NCI-H2029 (cell line): ENCODE results near the gene KRT6B.
"Not testable (repeated sequence)": the region's sequence is repeated elsewhere in the genome, so short reads cannot be mapped to it uniquely, and the experiment has no call there.

Source experiments
- DNase-seq: peaks from one replicate; lab custom pipeline; 2025; lab: John Stamatoyannopoulos, UW

Gene KRT6B

GRCh38 chr12:52413202-52413601 lies 38.7 kb downstream of the KRT6B start:
- DNase-seq, result no peak

DNA sequence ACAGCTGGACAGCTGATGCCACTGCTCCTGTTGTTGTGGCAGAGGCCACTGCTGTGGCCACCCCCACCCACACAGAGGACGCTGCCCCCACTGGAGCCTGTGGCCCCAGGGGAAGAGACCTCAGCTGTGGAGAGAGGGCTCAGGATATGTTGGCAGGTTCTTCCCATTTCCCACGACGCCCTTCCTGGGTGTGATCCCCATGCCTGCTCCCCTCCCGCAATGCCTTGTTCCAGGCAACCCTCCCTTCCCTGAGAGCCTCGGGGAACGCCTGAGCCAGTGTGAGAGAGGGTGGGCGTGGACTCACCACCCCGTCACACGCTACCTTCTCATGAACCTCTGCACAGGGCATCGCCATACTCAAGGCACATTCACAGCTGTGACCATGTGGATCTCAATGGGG lies 40.1 kb downstream of the KRT6B start:
- no peak for DNase-seq

GRCh38 chr12:52410589-52411248 lies 41.2 kb downstream of the KRT6B start:
- not testable (repeated sequence) for DNase-seq

DNA sequence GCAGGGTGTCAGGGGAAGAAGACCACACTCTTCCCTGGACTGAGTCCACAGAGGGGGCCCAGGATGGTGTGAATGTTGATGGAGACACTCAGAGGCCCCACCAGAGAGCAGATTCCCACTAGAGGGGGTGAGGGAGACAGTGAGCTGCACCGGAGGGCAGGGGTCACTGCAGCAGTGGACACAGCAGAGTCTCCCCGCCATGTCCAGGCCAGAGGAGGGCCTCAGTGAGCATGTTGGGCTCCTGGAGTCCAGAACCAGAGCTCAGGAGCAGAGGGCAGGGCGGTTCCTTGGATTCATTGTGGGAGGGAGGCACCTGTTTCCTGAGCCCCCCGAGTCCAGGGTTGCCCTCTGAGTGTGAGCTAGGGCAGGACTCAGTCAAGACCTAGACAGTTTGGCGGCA lies 44.0 kb downstream of the KRT6B start:
- no peak for DNase-seq

GRCh38 chr12:52405922-52406385 lies 46.0 kb downstream of the KRT6B start, which contains the start of gene KRT82:
TSS of gene KRT82 (minus strand) at chr12:52406335. CDS start at chr12:52406277, 58 bp downstream.
- DNase-seq, result no peak

- DNase-seq, result no peak
These were observed 47.0 kb downstream of the KRT6B start for GRCh38 chr12:52404951-52405350.

- DNase-seq, result no peak
These were observed 48.4 kb downstream of the KRT6B start for GRCh38 chr12:52403561-52403960.

DNA sequence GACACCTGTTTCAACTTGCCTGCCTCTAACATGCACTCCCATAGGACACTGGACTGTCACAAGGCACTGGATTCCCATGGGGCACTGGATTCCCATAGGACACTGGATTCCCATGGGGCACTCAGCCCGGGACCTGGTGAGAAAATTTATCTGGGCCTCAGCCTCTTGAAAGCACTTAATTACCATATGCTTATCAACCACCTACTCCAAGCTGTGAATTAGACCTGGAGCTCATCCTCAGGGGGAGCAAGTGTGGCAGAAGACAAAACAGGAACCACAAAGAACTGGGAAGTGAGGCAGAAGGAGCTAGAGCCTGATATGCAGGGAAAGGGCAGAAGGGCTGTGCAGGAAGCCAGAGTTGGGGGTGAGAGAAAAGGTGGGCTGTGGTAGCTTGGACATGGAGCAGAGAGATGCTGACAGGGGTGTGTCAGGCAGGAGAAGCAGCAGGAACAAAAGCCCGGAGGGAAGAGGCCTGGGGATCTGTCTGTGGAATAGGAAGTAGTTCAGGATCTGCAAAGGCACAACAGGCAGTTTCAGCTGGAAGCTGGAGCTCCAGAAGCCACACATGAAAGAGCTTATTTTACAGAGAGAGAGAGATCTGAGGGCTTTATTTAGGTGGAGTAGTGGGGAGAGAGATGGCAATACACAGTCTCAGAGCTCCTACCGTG lies 48.9 kb downstream of the KRT6B start:
- no peak for DNase-seq

DNA sequence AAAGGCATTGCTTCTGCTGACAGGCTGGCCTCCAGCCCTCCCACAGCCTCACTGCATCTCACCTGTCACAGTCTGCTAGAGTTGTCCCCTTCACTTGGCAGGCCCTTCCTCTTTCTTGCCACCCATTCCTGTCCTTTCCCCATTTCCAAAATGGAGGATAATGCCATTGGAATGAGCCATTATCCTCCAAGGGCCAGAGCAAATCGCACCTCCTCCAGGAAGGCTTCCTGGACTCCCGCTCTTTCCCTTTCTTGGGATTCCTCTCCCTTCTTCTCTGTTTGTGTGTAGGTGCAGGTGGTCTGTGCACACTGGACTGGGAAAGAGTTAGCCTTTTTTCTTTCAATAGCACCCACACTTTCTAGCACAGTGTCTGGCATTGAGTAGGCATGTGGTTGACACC lies 49.6 kb downstream of the KRT6B start:
- DNase-seq, result no peak

GRCh38 chr12:52401926-52402325 lies 50.0 kb downstream of the KRT6B start:
- no peak for DNase-seq

- DNase-seq, result no peak
These were observed 50.4 kb downstream of the KRT6B start for GRCh38 chr12:52401526-52401925.

DNA sequence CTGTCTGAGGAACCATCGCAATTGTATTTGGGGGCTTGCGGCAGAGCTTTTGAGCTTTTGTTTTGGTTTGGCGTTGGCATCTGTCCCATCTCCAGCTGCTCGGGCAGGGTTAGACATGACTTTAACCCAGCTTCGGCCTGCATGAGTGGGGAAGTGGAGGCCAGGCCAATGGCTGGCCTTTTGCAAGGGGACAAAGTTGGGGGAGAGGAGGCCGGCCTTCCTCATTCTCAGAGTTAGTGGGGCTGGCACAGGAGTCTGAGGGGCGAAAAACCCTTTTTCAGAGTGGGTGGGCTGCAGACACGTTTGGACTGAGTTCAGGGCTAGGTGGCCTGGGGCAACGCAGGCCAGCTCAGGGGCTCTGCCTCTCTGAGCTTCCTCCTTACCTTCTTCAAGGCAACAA lies 51.0 kb downstream of the KRT6B start:
- DNase-seq, result no peak

DNA sequence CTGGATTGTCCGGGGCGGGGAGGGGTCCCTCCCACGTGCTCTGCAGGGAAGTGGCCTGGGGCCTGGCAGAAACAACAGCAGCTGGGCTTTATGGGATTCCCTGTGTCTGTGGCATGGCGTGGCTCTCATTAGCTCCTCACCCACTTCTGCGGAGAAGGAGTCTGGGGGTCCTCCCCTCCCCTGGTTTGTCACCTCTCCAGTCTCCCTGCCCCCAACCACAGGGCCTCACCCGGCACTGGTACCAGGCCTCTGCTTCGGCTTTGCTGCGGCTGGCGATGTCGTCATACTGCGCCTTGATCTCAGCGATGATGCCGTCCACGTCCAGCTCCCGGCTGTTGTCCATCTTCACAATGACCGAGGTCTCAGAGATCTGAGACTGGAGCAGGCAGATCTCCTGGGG lies 52.2 kb downstream of the KRT6B start:
- DNase-seq, result no peak

- no peak for DNase-seq
These were observed 53.8 kb downstream of the KRT6B start for GRCh38 chr12:52398176-52398575.

DNA sequence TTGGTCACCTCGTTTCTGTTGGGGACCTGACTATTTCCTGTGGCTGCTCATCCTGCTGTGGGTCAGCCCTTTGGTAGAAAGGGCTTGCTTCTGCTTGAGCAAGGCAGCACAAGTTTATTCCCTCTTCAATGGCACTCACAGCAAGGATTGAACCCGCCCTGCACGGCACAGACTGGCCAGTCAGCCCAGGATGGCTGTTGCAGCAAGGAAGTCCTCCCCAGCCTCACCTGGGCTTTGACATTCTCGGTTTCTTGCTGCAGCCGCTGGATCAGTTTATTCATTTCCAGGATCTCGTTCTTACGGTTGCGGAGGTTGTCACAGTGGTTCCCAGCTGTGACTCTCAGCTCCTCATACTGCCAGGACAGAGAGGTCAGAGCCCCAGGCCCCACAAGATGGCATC lies 55.3 kb downstream of the KRT6B start:
- DNase-seq, result no peak
